ENCODE results near the gene EFNA5. TPM values are rescaled to one million over a fixed set of nuclear protein-coding genes. Genes with fewer than 3 reads are reported as not detected.

Gene EFNA5
- total and polyA plus RNA-seq, 2 experiments from 2014 or later: 8.5 to 18.8 TPM

DNA sequence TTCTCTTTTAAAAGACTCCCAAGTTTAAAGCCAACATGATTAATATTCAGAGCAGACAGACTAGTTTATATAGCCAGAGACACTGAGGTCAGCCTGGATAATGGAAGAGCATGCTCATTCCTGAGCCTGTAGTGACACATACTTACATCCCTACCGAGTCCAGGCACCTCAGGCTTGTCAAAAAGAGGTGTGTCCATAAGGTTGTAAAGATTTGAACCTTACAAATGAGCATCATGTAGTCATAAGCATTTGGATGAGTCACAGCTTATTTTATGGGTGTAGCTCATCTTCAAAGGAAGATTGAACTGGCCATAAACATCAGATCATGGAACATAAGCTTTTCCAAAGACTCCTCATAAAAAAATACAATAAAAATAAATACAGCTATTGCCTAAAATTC, 333.5 kb downstream of the EFNA5 start:
- DNase-seq (ENCODE audit: low spot score): peak; percentile 66
- H2AFZ ChIP-seq: no peak overlapping the region
- H3K79me2 ChIP-seq: no peaks in the 10 kb centered on the region
- no peak for TF ChIP-seq EZH2phosphoT487 (IDR thresholded peaks at IDR 0.05; ENCODE audit: low read depth, severe bottlenecking, unreplicated experiment)
- no peak for TF ChIP-seq CTCF (IDR thresholded peaks at IDR 0.05; ENCODE audit: poor library complexity)
- WGBS (ENCODE audit: low lambda C conversion rate, missing lambda C conversion rate): 28% methylated on average over 1 of the region's 1 CpG
- H3K36me3 ChIP-seq (replicated peaks; ENCODE audit: insufficient read depth, low read depth): no peaks in the 10 kb centered on the region
- no peaks in the 10 kb centered on the region for H3K27me3 ChIP-seq
- no peaks in the 10 kb centered on the region for H3K4me1 ChIP-seq (ENCODE audit: insufficient read depth)
- peak overlapping the region; percentile 27 for H3K27ac ChIP-seq
- H3K4me3 ChIP-seq: no peak overlapping the region
- H3K4me2 ChIP-seq: no peak overlapping the region
- H4K20me1 ChIP-seq (ENCODE audit: insufficient read depth, poor library complexity, severe bottlenecking): no peaks in the 10 kb centered on the region
- H3K9me2 ChIP-seq (replicated peaks; ENCODE audit: insufficient read depth): no peaks in the 10 kb centered on the region
- no peaks in the 10 kb centered on the region for H3K9me3 ChIP-seq (ENCODE audit: low read depth)

DNA sequence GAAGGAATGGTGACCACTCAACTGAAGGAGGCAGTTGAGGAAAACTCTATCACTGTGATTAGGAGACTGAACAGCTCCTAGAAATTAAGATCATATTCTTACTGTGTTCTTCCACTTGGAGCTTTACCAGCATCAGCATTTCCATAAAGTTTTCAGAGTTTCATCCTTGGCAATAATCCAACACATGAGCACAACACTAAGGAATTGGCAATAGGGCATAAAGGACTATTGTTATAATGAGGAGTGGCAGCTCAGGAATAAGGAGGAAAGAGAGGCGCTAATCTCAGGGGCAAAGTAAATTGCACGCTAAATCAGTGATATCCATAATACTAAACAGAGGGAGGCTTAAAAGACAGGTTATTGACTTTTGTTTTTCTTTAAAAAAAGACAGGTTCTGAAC, 338.9 kb downstream of the EFNA5 start:
- no peak overlapping the region for H3K4me2 ChIP-seq
- no peaks in the 10 kb centered on the region for H3K4me1 ChIP-seq (ENCODE audit: insufficient read depth)
- TF ChIP-seq EZH2phosphoT487 (IDR thresholded peaks at IDR 0.05; ENCODE audit: low read depth, severe bottlenecking, unreplicated experiment) (no peak), CTCF (IDR thresholded peaks at IDR 0.05; ENCODE audit: poor library complexity) (no peak), EZH2 (IDR thresholded peaks at IDR 0.05; ENCODE audit: borderline replicate concordance) (no peak)
- no peaks in the 10 kb centered on the region for H4K20me1 ChIP-seq (ENCODE audit: insufficient read depth, poor library complexity, severe bottlenecking)
- 94% methylated on average over 2 of the region's 2 CpGs for WGBS (ENCODE audit: low lambda C conversion rate, missing lambda C conversion rate)
- H3K36me3 ChIP-seq (replicated peaks; ENCODE audit: insufficient read depth, low read depth): no peaks in the 10 kb centered on the region
- H3K9me3 ChIP-seq (ENCODE audit: low read depth): no peaks in the 10 kb centered on the region
- H2AFZ ChIP-seq: no peak overlapping the region
- no peaks in the 10 kb centered on the region for H3K27me3 ChIP-seq
- H3K27ac ChIP-seq: no peak overlapping the region
- DNase-seq (ENCODE audit: low spot score): no peak
- no peaks in the 10 kb centered on the region for H3K9me2 ChIP-seq (replicated peaks; ENCODE audit: insufficient read depth)
- H3K4me3 ChIP-seq: no peak overlapping the region
- H3K79me2 ChIP-seq: no peaks in the 10 kb centered on the region

DNA sequence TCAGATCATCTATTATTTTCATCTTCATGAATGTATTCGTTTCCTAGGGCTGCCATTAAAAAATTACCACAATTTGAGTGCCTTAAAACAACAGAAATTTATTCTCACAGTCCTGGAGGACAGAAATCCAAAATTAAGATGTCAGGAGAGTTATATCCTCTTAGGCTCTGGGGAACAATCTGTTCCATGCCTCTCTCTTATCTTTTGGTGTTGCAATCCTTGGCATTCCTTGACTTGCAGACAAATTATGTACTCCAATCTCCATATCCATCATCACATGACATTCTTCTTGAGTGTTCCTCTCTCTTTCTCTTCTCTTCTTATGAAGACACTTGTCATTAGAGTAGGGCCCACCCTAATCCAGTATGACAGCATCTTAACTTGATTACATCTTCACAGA, 339.4 kb downstream of the EFNA5 start:
- no peaks in the 10 kb centered on the region for H3K36me3 ChIP-seq (replicated peaks; ENCODE audit: insufficient read depth, low read depth)
- H3K4me2 ChIP-seq: no peak overlapping the region
- peak overlapping the region; percentile 50 for H3K27ac ChIP-seq
- H3K79me2 ChIP-seq: no peaks in the 10 kb centered on the region
- H3K4me3 ChIP-seq: no peak overlapping the region
- no peaks in the 10 kb centered on the region for H3K9me2 ChIP-seq (replicated peaks; ENCODE audit: insufficient read depth)
- no peaks in the 10 kb centered on the region for H3K27me3 ChIP-seq
- no peaks in the 10 kb centered on the region for H4K20me1 ChIP-seq (ENCODE audit: insufficient read depth, poor library complexity, severe bottlenecking)
- no peaks in the 10 kb centered on the region for H3K9me3 ChIP-seq (ENCODE audit: low read depth)
- 74% methylated on average over 1 of the region's 1 CpG for WGBS (ENCODE audit: low lambda C conversion rate, missing lambda C conversion rate)
- H3K4me1 ChIP-seq (ENCODE audit: insufficient read depth): no peaks in the 10 kb centered on the region
- H2AFZ ChIP-seq: no peak overlapping the region
- DNase-seq (ENCODE audit: low spot score): no peak
- no peak for TF ChIP-seq EZH2 (IDR thresholded peaks at IDR 0.05; ENCODE audit: borderline replicate concordance)
- TF ChIP-seq EZH2phosphoT487 (IDR thresholded peaks at IDR 0.05; ENCODE audit: low read depth, severe bottlenecking, unreplicated experiment): no peak
- TF ChIP-seq CTCF (IDR thresholded peaks at IDR 0.05; ENCODE audit: poor library complexity): no peak

GRCh38 chr5:107330903-107331302, 339.8 kb downstream of the EFNA5 start:
- TF ChIP-seq EZH2 (IDR thresholded peaks at IDR 0.05; ENCODE audit: borderline replicate concordance) (no peak), CTCF (IDR thresholded peaks at IDR 0.05; ENCODE audit: poor library complexity) (no peak), EZH2phosphoT487 (IDR thresholded peaks at IDR 0.05; ENCODE audit: low read depth, severe bottlenecking, unreplicated experiment) (no peak)
- DNase-seq (ENCODE audit: low spot score): no peak
- Histone ChIP-seq H3K27ac (peak overlapping the region; percentile 50), H3K4me1 (ENCODE audit: insufficient read depth) (no peaks in the 10 kb centered on the region), H3K4me3 (no peak overlapping the region), H3K4me2 (no peak overlapping the region), H4K20me1 (ENCODE audit: insufficient read depth, poor library complexity, severe bottlenecking) (no peaks in the 10 kb centered on the region), H3K9me2 (replicated peaks; ENCODE audit: insufficient read depth) (no peaks in the 10 kb centered on the region), H2AFZ (no peak overlapping the region), H3K36me3 (replicated peaks; ENCODE audit: insufficient read depth, low read depth) (no peaks in the 10 kb centered on the region), H3K27me3 (no peaks in the 10 kb centered on the region), H3K9me3 (ENCODE audit: low read depth) (no peaks in the 10 kb centered on the region), H3K79me2 (no peaks in the 10 kb centered on the region)
- 95% methylated on average over 9 of the region's 9 CpGs for WGBS (ENCODE audit: low lambda C conversion rate, missing lambda C conversion rate)
